Mesenchymal stem cell (in vitro differentiated cells and primary cell): ENCODE data around the gene MRPS34.

Experiments used
- DNase-seq: peaks from one replicate; pipeline ENCODE4 v3.0.0-alpha.2; 2013
- H2AFZ ChIP-seq: one replicate; pipeline ENCODE4 v1.6.1; 2013; ENCODE audit warnings: low read depth, mild to moderate bottlenecking, control low read depth, inconsistent platforms, low read length, moderate library complexity
- H2AK5ac ChIP-seq: 2 replicates; pipeline ENCODE4 v1.6.1; 2013; ENCODE audit warnings: low read length, moderate library complexity, mild to moderate bottlenecking, inconsistent platforms; ENCODE audit not compliant: severe bottlenecking
- H2BK120ac ChIP-seq: one replicate; pipeline ENCODE4 v1.6.1; 2013; ENCODE audit warnings: low read depth, mild to moderate bottlenecking, inconsistent platforms, low read length, moderate library complexity
- H2BK12ac ChIP-seq, 2 experiments: one replicate each; pipeline ENCODE4 v1.6.1; 2013; ENCODE audit warnings: inconsistent platforms in 2 of 2, low read length in 2 of 2, mild to moderate bottlenecking in 2 of 2, moderate library complexity in 2 of 2, control low read depth in 1 of 2
- H2BK15ac ChIP-seq: one replicate; pipeline ENCODE4 v1.6.1; 2013; ENCODE audit warnings: mild to moderate bottlenecking, low read depth, inconsistent platforms; ENCODE audit not compliant: poor library complexity, severe bottlenecking
- H2BK5ac ChIP-seq: 2 replicates; pipeline ENCODE4 v1.6.1; 2013; ENCODE audit warnings: low read depth, mild to moderate bottlenecking, low read length, control low read depth, inconsistent platforms; ENCODE audit not compliant: poor library complexity, severe bottlenecking
- H3K14ac ChIP-seq, 2 experiments: one replicate each; pipeline ENCODE4 v1.6.1; 2013; ENCODE audit warnings: inconsistent platforms in 2 of 2, low read length in 2 of 2, control low read depth in 1 of 2, mild to moderate bottlenecking in 1 of 2, moderate library complexity in 1 of 2
- H3K18ac ChIP-seq, 2 experiments: one replicate each; pipeline ENCODE4 v1.6.1; 2013; ENCODE audit warnings: inconsistent platforms in 2 of 2, low read length in 2 of 2, control low read depth in 1 of 2, low read depth in 1 of 2, mild to moderate bottlenecking in 1 of 2
- H3K23ac ChIP-seq, 2 experiments: one replicate each; pipeline ENCODE4 v1.6.1; 2013; ENCODE audit warnings: inconsistent platforms in 2 of 2, low read length in 2 of 2, mild to moderate bottlenecking in 2 of 2, moderate library complexity in 2 of 2, control low read depth in 1 of 2
- H3K27ac ChIP-seq: 2 replicates; pipeline ENCODE4 v1.5.1; 2013; ENCODE audit warnings: mild to moderate bottlenecking, moderate library complexity, low read length, control low read depth, inconsistent platforms; ENCODE audit not compliant: poor library complexity, severe bottlenecking
- H3K27me3 ChIP-seq, 2 experiments: 2 replicates each; pipeline versions ENCODE4 v1.6.1 to v1.7.0; 2013; ENCODE audit warnings: low read length in 2 of 2, mild to moderate bottlenecking in 2 of 2, moderate library complexity in 2 of 2, control low read depth in 1 of 2, inconsistent platforms in 1 of 2; ENCODE audit not compliant: control insufficient read depth in 1 of 2, insufficient read depth in 1 of 2
- H3K36me3 ChIP-seq, 2 experiments: 2 replicates each; pipeline versions ENCODE4 v1.6.1 to v1.7.0; 2013; ENCODE audit warnings: low read length in 2 of 2, control low read depth in 1 of 2, inconsistent platforms in 1 of 2, low read depth in 1 of 2, mild to moderate bottlenecking in 1 of 2; ENCODE audit not compliant: insufficient read depth in 2 of 2, control insufficient read depth in 1 of 2
- H3K4ac ChIP-seq, 2 experiments: one replicate each; pipeline ENCODE4 v1.6.1; 2013; ENCODE audit warnings: inconsistent platforms in 2 of 2, low read length in 2 of 2, mild to moderate bottlenecking in 2 of 2, moderate library complexity in 2 of 2, control low read depth in 1 of 2, low read depth in 1 of 2
- H3K4me1 ChIP-seq: 2 replicates; pipeline ENCODE4 v1.6.1; 2013; ENCODE audit warnings: low read depth, low read length, control low read depth; ENCODE audit not compliant: control insufficient read depth, insufficient read depth
- H3K4me2 ChIP-seq: 2 replicates; pipeline ENCODE4 v1.6.1; 2013; ENCODE audit warnings: low read length, mild to moderate bottlenecking, inconsistent platforms; ENCODE audit not compliant: poor library complexity, severe bottlenecking
- H3K4me3 ChIP-seq, 2 experiments: 2 replicates each; pipeline versions ENCODE4 v1.5.1 to v1.7.0; 2013; ENCODE audit warnings: low read length in 2 of 2, mild to moderate bottlenecking in 2 of 2, control low read depth in 1 of 2, low read depth in 1 of 2; ENCODE audit not compliant: insufficient read depth in 1 of 2
- H3K79me1 ChIP-seq: replicated peaks from 2 replicates; pipeline ENCODE4 v1.6.1; 2013; ENCODE audit warnings: mild to moderate bottlenecking, control low read depth, low read length, inconsistent platforms; ENCODE audit not compliant: poor library complexity, severe bottlenecking
- H3K9ac ChIP-seq: 2 replicates; pipeline ENCODE4 v1.7.0; 2013; ENCODE audit warnings: mild to moderate bottlenecking, low read length, moderate library complexity
- H3K9me3 ChIP-seq: 2 replicates; pipeline ENCODE4 v1.7.0; 2013; ENCODE audit warnings: mild to moderate bottlenecking, low read length; ENCODE audit not compliant: control insufficient read depth
- H4K8ac ChIP-seq: one replicate; pipeline ENCODE4 v1.6.1; 2013; ENCODE audit warnings: inconsistent platforms, mild to moderate bottlenecking, low read length, moderate library complexity
- H4K91ac ChIP-seq: one replicate; pipeline ENCODE4 v1.6.1; 2013; ENCODE audit warnings: mild to moderate bottlenecking, low read length, inconsistent platforms
- WGBS: methylation state at CpG from one replicate; pipeline ENCODE4 v1.1.7; 2013; ENCODE audit warnings: mixed read lengths; 5-methylcytosine and 5-hydroxymethylcytosine counted together

MRPS34 gene

DNA sequence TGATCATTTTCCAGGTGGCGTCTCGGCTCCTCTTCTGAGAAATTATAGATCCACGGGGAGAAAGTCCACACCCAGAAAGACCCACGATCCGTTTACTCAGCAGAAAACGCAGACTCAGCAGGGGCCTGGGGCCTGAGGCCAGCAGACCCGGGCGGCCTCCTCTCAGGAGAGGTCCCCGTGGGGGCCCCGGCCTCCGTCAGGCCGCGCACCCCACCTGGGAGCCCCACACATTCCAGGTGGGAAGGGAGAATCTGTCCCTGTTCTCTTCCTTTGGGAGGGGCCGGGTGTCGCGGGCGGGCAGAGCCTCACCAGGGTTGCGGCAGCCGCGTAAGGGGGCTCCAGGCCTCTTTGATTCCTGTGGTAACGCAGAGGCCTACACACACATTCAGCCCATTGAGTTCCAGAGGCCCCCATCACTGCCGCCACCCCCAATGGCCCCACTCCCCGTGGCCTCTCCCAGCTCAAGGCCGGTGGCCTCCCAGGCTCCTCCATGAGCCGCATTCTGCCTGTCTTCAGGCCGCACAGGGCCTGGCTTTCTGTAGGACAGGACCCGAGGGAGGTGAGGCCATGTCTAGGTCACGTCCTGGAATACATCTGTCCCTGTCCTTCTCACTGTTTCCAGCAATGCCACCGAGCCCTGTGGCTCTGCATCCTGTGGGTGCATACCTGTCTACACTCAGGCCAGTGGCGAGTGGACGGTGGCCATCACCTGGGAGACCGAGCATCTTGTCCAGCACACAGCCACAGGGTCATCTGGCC is 22.2 kb upstream of the MRPS34 start:
- H3K27ac ChIP-seq = no peak overlapping the region
- H3K18ac ChIP-seq = no peak overlapping the region
- peaks cover 6% of the 10 kb centered on the region for H3K4me1 ChIP-seq
- no peak overlapping the region for H2AFZ ChIP-seq
- no peaks in the 10 kb centered on the region for H3K27me3 ChIP-seq
- no peak overlapping the region for H2BK5ac ChIP-seq
- H3K4me2 ChIP-seq = no peak overlapping the region
- H4K91ac ChIP-seq = no peak overlapping the region
- H4K8ac ChIP-seq = no peak overlapping the region
- H3K23ac ChIP-seq = no peak overlapping the region
- no peak overlapping the region for H3K9ac ChIP-seq
- DNase-seq = no peak
- H3K9me3 ChIP-seq = peaks cover 7% of the 10 kb centered on the region
- H2AK5ac ChIP-seq = no peak overlapping the region
- peaks cover 6% of the 10 kb centered on the region for H3K79me1 ChIP-seq
- H3K14ac ChIP-seq = no peak overlapping the region
- H2BK120ac ChIP-seq = no peak overlapping the region
- H2BK12ac ChIP-seq = no peak overlapping the region
- no peak overlapping the region for H3K4me3 ChIP-seq
- no peak overlapping the region for H3K4ac ChIP-seq
- H3K36me3 ChIP-seq = peaks cover 6 to 38% of the 10 kb centered on the region in 2 experiments
- no peak overlapping the region for H2BK15ac ChIP-seq
- 92% methylated on average over 32 of the region's 32 CpGs for WGBS

DNA sequence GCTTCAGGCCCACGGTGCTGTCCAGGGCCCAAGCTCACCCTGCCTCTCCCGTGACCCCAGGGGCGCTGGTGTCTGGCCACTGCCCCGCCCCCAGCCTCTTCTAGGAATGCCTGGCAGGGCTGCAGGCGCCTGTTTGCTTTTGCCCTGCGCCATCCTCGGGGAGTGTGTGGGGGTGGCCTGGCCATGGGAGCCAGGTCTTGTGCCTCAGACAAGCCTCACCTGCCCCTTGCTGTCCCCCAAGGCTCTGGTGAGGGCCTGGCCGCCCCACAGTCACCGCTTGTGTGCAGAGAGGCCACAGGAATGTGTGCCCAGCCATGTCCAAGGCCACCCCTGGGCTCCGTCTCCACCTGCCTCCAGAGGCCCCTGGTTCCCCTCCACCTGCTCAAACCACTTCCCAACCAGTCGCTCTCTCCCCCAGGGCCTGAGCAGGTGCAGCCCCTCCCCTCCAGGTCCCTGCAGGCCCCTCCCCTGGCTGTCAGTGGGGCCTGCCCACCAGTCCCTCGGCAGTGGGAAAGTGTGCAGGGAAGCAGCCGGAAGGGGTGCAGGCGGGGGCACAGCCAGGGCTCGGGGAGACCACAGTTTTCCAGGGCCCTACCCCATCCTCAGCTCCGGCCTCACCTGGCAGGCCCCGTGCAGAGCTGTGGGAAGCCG is 21.4 kb upstream of the MRPS34 start:
- H3K4ac ChIP-seq = no peak overlapping the region
- peaks cover 6 to 45% of the 10 kb centered on the region in 2 experiments for H3K36me3 ChIP-seq
- no peak overlapping the region for H3K23ac ChIP-seq
- H3K27me3 ChIP-seq = no peaks in the 10 kb centered on the region
- no peak overlapping the region for H3K9ac ChIP-seq
- 77% methylated on average over 18 of the region's 18 CpGs for WGBS
- H2BK5ac ChIP-seq = no peak overlapping the region
- H2AK5ac ChIP-seq = no peak overlapping the region
- no peak overlapping the region for H2AFZ ChIP-seq
- peaks cover 7% of the 10 kb centered on the region for H3K9me3 ChIP-seq
- H3K27ac ChIP-seq = no peak overlapping the region
- H2BK120ac ChIP-seq = no peak overlapping the region
- no peak overlapping the region for H4K8ac ChIP-seq
- no peak overlapping the region for H2BK15ac ChIP-seq
- no peak overlapping the region for H3K18ac ChIP-seq
- DNase-seq = no peak
- no peak overlapping the region for H3K4me3 ChIP-seq
- H3K4me2 ChIP-seq = no peak overlapping the region
- peaks cover 6% of the 10 kb centered on the region for H3K4me1 ChIP-seq
- H3K79me1 ChIP-seq = peaks cover 12% of the 10 kb centered on the region
- H3K14ac ChIP-seq = no peak overlapping the region
- H2BK12ac ChIP-seq = no peak overlapping the region
- peak overlapping the region; percentile 39 for H4K91ac ChIP-seq

DNA sequence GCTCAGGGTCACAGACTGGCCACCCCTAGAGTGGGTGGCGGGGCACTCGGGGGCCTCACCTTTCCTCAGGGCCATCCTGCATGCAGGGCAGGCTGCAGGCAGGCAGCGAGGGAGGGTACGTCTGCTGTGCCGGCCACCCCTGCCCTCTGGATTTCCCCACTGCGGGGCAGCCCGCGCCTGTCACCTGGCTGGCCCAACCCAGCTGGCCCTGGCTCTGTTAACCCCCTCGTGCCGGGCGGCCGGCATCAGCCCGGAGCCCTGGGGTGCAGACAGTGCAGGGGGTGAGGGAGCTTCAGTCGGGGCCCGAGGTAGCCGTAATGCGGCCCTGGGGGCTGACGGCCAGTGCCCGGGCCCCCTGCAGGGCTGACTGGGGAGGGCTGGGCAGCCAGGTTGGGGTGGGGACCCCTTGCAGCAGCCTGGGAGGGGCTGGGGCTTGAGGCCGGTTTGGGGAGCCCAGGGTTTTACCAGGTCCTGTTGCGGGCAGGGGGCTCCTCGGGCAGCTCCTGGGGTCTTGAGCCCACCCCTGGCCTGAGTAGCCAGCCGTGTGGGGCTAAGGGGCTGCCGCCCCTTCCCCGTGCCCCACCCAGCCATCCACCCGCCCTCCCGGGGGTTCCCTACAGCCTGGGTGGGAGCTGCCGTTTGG is 20.8 kb upstream of the MRPS34 start, which contains the start of gene IGFALS:
Gene IGFALS (minus strand): TSS at position 128 of the 643 bp plus-strand sequence. CDS start 53 bp downstream, at position 75.
- Histone ChIP-seq H3K36me3 (peaks cover 10 to 52% of the 10 kb centered on the region in 2 experiments), H3K4me1 (peaks cover 6% of the 10 kb centered on the region), H3K4me3 (no peak within 1 kb of the TSS), H2BK120ac (no peak within 1 kb of the TSS), H3K23ac (no peak within 1 kb of the TSS), H3K27me3 (no peaks in the 10 kb centered on the region), H2AFZ (no peak within 1 kb of the TSS), H4K8ac (peak within 1 kb of the TSS; percentile 20), H3K9ac (no peak within 1 kb of the TSS), H3K9me3 (peaks cover 7% of the 10 kb centered on the region), H3K14ac (no peak within 1 kb of the TSS), H3K4me2 (no peak within 1 kb of the TSS), H3K79me1 (peaks cover 13% of the 10 kb centered on the region), H3K18ac (no peak within 1 kb of the TSS), H2BK12ac (no peak within 1 kb of the TSS), H2BK5ac (no peak within 1 kb of the TSS), H4K91ac (peak within 1 kb of the TSS; percentile 39), H3K4ac (no peak within 1 kb of the TSS), H2BK15ac (no peak within 1 kb of the TSS), H3K27ac (no peak within 1 kb of the TSS), H2AK5ac (no peak within 1 kb of the TSS)
- WGBS = 95% methylated on average over 28 of the region's 28 CpGs
- no peak for DNase-seq
